A204.1 (cell line): ENCODE measurements around the gene UFD1.

Experiments used
- FAIRE-seq: peaks from 2 replicates; lab custom pipeline; 2012; peaks lifted over from hg19 to GRCh38; lab: Jason Lieb, UNC

Gene UFD1

GRCh38 chr22:19516378-19517170 is 37.6 kb upstream of the UFD1 start:
- FAIRE-seq = no peak

GRCh38 chr22:19515654-19516377 is 36.8 kb upstream of the UFD1 start:
- no peak for FAIRE-seq

- no peak for FAIRE-seq
These were observed 36.0 kb upstream of the UFD1 start for GRCh38 chr22:19514831-19515565.

GRCh38 chr22:19513823-19514222 is 34.8 kb upstream of the UFD1 start:
- no peak for FAIRE-seq

- no peak for FAIRE-seq
These were observed 31.9 kb upstream of the UFD1 start for GRCh38 chr22:19510919-19511341.

- FAIRE-seq = no peak
These were observed 30.9 kb upstream of the UFD1 start for GRCh38 chr22:19509923-19510322.

GRCh38 chr22:19509191-19509590 is 30.2 kb upstream of the UFD1 start:
- FAIRE-seq = no peak

GRCh38 chr22:19508024-19508776 is 29.2 kb upstream of the UFD1 start:
- no peak for FAIRE-seq

- no peak for FAIRE-seq
These were observed 28.5 kb upstream of the UFD1 start for GRCh38 chr22:19507534-19507861.

GRCh38 chr22:19506212-19506611 is 27.2 kb upstream of the UFD1 start:
- no peak for FAIRE-seq

- FAIRE-seq = no peak
These were observed 26.7 kb upstream of the UFD1 start for GRCh38 chr22:19505735-19506126.

- FAIRE-seq = no peak
These were observed 26.1 kb upstream of the UFD1 start for GRCh38 chr22:19504900-19505734.

GRCh38 chr22:19503869-19504268 is 24.9 kb upstream of the UFD1 start:
- no peak for FAIRE-seq

- FAIRE-seq = no peak
These were observed 24.4 kb upstream of the UFD1 start for GRCh38 chr22:19503367-19503766.

- no peak for FAIRE-seq
These were observed 23.0 kb upstream of the UFD1 start for GRCh38 chr22:19501897-19502447.

GRCh38 chr22:19499880-19500242 is 20.9 kb upstream of the UFD1 start:
- no peak for FAIRE-seq

GRCh38 chr22:19499236-19499879 is 20.4 kb upstream of the UFD1 start:
- no peak for FAIRE-seq

GRCh38 chr22:19498866-19499190 is 19.8 kb upstream of the UFD1 start:
- no peak for FAIRE-seq

- no peak for FAIRE-seq
These were observed 19.3 kb upstream of the UFD1 start for GRCh38 chr22:19498154-19498865.

- FAIRE-seq = no peak
These were observed 18.3 kb upstream of the UFD1 start for GRCh38 chr22:19497245-19497644.

GRCh38 chr22:19496324-19496630 is 17.3 kb upstream of the UFD1 start:
- FAIRE-seq = no peak
